HG03175 (cell line): ENCODE measurements around the gene TNFAIP2.
"Not testable (repeated sequence)": the region's sequence is repeated elsewhere in the genome, so short reads cannot be mapped to it uniquely, and the experiment has no call there.

ENCODE experiments used
- ATAC-seq: cut with Tn5 transposase; IDR thresholded peaks from one replicate; pipeline ENCODE4 v1.9.1; 2021; ENCODE audit warnings: mild to moderate bottlenecking, moderate library complexity; ENCODE audit not compliant: unreplicated experiment

The TNFAIP2 gene

DNA sequence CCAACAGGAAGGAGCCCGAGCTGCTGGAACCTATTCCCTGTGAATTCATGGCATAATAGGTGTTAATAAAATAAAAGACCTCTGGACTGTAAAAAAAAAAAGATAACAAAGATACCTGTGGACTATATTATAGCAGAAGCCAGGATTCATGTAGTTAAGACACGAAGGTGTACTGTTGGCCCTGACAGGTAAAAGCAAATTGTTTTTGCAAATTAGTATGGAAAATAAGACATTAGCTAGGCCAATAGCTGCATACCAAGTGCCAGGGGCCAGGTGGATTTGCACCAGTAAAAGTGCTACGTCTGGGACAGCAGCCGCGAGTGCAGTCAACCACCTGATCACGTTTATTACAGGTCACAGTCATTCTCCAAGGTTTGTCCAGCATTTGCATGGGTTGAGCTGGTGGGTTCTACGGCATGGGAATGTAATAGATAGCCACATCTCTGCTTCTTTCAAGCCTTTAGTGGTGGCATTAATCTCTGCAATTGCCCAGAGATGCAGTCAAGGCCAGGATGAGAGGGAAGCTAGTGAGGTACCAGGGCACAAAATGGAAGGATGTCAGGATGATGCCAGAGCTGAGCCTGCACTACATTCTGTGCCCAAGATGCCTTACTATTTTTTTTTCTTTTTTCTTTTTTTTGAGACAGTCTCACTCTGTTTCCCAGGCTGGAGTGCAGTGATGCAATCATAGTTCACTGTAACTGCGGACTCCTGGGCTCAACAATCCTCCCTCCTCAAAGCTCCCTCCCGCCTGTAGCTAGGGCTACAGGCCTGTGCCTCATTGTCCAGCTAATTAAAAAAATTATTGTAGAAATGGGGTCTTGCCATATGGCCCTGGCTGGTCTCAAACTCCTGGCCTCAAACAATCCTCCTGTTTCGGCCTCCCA lies 26.3 kb downstream of the TNFAIP2 start:
- no peak for ATAC-seq

DNA sequence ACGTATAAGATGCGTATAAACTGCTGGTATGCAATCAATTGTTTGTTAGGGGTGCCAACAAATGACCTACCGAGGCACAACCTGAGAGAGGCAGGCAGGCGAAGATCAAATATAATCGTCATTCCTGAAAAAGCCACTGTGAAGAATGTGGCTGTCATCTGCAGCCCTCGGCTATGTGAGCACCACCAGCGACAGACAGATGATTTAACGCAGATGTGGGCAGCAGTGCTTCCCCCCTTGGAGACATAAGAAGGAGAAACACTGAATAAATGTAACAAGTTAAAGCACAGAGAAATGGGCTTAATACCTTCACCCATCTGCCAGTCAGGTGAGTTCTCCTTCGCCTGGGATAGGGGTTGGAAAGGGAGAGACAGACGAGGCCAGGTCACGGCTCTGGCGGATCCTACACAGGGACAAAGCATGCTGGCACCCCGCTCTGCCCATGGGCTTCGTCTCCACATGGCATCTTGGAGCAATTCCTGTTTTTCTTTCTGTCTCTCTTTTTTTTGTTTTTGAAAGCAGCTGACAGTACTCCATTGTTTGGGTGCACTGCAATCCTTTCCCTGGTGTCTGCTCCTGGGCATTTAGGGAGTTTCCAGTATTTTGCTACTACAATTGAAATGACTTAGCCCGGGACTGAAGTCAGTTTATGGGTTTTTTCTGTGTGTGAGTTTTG lies 28.1 kb downstream of the TNFAIP2 start:
- no peak for ATAC-seq

DNA sequence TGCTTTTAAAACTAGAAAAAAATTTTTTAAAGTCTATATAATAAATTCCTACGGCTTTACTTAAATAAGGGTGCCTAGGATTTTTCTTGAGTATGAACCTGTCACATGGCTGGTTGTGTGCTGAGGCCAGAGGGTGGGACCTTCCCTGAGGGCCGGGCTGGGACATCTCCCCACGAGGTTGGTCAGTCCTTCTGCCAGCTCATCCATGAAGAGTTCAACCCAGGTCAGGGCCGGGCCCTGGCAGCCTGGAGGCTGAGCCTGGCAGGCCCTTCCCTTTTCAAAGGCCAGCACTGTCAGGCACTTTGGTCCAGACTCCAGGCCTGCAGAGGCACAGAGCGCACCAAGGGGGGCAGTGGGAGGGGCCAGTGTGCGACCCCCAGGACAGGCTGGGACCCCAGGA lies 31.7 kb downstream of the TNFAIP2 start:
- no peak for ATAC-seq

DNA sequence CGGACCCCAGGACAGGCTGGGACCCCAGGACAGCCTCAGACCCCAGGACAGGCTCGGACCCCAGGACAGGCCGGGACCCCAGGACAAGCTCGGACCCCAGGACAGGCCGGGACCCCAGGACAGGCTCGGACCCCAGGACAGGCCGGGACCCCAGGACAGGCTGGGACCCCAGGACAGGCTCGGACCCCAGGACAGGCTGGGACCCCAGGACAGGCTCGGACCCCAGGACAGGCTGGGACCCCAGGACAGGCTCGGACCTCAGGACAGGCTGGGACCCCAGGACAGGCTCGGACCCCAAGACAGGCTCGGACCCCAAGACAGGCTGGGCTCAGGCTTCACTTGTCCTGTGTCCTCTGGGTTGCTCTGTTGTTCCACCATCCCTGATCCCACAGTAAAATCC lies 32.2 kb downstream of the TNFAIP2 start:
- ATAC-seq = not testable (repeated sequence)

DNA sequence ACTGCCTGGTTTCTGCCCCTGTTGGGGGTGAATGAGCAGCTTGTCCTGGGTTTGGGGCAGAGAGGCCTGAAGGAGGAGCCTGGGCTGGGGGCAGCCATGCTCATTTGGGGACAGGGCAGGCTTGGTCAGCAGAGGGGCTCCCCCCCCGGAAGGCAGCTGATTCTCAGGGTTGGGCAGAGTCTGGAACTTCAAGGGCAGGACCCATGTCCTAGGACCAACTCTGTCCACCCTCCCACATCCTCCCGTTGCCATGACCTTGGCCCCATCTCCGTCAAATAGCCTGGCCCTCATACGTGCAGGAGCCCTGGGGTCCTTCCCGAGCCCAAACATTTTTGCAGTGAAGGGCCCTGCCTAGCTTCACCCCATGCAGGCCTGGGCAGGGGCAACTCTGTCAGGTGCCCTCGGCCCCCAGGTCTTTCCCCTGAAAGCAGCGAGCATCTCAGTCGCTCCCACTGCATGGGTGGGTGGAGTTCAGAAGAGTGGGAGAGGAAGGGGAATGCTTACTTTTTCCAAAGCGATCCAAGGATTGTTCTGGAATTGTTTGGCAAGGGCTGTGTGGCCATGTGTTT lies 32.6 kb downstream of the TNFAIP2 start:
- no peak for ATAC-seq

DNA sequence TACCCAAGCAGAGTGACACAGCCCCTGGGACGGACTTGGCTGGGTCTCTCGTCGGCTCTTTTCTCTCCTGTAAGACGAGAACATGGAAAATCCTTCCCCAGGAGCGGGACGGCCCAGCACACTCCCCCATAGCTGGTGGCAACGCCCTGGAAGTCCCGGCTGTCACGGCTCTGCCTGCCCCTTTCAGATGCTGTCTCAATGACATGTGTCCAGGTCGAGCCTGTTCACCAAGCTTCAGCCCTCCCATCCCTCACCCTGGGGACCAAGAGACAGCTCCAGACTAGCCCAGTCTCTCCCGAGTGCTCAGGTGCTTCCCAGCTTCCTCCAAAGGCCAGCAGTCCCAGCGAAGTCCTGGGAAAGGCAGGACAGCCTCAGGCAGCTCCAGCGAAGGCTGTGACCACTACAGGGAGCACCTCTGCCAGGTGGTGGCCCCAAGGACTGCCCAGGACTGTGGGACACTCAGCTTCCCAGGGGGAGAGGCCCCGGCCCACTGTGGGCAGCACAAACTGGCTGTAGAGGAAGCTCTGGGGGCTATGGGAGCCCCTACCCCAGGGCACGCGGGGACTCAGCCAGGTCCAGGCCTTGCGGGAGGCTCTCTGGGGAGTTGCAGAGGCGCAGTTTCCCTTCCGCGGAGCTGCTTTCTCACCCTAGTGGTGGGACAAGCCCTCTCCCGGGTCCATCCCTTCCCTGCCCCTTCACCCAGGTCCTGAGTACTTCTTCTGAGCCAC lies 33.6 kb downstream of the TNFAIP2 start:
- ATAC-seq = no peak

DNA sequence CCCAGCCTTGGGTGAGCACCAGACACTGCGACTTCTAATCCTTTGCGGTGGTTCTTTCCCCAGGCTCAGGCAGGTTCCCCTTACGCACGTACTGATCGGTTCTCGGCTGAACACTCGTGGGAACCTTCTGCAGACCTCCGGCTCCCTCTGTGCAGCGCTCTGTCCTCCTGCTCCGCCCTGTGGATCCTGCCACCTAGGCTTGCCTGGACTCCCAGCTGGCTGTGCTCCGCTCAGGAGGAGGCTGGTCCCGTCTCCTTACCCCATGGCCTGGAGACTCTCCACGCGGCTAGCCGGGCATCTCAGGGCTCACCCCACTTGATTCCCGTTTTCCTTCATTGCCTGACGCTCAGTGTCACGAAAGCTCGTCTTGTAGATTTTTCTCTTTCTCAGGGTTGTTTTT lies 34.7 kb downstream of the TNFAIP2 start:
- no peak for ATAC-seq

DNA sequence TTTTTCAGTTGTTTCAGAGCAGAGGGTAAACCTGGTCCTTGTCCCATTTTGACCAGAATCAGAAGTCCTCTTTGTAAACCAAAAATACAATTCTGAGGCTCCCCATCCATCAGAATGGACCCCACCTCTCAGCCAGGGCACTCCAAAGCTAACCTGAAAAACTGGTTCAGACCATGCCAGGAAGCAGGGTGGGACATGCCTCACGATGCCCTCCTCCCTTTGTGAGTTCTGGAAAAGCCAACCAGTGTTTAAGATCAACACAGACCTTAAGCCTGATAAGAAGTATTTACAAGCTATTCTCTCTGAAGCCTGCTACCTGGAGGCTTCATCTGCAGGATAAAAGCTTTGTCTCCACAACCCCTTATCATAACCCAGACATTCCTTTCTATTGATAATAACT lies 35.4 kb downstream of the TNFAIP2 start:
- ATAC-seq = no peak

DNA sequence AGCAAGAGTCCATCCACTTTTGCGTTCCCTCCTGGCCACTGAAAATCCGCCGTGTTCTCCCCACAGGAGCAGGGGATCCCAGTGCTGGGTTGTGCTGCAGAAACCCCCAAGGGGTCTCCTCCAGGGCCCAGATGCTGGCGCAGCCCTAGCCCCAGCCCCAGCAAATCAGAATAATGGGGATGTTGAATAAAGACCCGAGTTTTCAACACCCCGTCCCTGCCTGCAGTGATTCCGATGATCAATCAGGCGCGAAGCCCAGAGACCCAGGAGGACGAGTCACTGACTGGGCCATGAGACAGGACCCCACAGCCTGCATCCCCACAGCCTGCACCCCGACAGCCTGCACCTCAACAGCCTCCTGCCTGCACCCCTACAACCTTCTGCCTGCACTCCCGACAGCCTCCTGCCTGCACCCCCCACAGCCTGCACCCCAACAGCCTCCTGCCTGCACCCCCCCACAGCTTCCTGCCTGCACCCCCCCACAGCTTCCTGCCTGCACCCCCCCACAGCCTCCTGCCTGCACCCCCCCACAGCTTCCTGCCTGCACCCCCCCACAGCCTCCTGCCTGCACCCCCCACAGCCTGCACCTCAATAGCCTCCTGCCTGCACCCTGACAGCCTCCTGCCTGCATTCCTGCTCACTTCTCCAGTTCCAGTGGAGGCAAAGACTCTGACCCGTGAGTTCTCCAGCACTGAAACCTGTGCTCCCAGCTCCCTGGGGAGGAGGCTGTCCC lies 37.2 kb downstream of the TNFAIP2 start:
- no peak for ATAC-seq

DNA sequence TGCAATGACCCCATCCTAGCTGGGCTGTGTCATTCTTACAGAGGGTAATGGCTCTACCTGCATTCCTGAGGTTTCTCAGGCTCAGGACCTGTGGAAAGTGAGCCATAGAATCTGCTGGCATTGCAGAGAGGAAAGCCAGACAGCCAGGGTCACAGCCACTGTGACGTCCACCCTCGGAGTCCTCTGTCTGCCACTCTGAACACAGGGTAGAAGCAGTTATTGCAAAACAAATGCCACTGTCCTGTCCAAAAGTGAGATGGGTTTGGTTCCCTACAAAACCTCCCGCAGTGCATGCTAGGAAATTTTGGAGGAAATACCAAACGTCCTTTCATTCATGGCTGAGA lies 37.8 kb downstream of the TNFAIP2 start:
- ATAC-seq = no peak

DNA sequence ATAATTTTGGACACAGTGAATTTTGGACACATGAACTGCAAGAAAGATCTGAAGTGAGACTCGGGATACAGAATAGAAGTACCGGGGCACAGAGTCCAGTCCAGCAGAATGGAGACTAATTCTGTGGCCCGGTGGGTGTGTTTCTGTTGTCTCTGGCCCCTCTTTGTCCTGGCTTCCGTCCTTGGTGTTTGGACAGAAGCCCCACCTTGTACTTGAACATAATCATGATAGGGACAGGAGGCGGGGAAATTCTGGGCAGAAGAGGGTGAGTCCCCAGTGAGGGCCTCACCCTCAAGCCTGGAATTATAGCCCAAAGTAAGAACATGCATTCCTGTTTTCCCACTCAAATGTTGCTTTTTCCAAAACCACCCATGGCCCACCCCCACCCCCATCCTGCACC lies 39.9 kb downstream of the TNFAIP2 start:
- ATAC-seq = no peak

DNA sequence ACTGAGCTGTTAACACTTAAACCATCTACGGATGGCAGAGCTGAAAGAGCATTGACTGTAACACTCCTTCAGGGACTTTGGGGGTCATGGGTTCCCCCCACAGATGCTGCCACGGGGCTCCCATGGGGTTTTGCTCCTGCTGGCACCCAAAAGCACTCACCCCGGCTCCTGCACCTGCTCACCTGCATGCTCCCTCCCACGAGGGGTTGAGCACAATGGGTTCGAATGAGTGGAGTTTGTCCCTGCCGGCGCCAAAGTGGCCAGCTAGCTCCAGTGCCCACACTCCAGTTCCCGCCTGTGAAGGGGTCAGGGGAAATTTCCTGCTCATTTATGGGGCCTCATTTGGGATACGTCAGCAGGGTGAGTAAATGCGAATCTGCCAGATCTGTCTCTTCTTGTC lies 40.7 kb downstream of the TNFAIP2 start:
- ATAC-seq = no peak

DNA sequence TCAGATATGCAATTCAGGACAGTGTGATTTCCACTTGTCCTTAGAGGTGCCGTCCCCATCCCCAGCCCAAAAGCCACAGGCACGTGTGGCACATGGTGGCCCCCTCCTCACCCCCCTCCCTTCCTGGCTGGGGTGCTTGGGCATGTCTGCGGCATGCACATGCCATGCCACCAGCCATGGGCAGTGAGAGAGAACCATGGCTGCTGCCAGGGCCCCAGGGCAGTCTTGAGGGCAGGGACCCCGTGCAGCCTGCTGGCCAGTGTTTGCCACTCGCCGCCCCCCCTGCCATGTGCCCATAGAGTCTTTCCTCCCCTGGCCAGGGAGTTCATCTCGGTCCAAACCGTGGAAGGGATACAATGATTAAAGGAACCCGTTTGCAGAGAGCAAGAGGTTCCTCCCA lies 41.5 kb downstream of the TNFAIP2 start:
- no peak for ATAC-seq

DNA sequence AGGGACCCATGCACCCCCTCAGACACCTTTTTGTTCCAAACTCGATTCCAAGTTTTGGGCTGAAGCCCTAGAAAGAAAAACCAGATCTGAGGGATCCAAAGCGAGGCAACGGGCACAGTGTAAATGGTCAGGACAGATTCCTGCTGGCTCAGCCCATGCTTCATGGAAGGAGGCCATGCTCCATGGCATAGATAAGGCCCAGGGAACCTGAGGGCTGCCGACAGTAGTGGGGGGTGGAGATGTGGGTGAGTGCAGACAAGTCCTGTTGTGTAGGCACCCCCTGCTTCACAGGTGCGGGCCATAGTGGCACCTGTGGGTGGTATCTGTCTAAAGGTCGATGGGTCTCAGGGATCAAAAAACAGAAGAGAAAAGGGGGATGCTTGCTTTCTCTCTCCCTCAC lies 42.1 kb downstream of the TNFAIP2 start:
- no peak for ATAC-seq

DNA sequence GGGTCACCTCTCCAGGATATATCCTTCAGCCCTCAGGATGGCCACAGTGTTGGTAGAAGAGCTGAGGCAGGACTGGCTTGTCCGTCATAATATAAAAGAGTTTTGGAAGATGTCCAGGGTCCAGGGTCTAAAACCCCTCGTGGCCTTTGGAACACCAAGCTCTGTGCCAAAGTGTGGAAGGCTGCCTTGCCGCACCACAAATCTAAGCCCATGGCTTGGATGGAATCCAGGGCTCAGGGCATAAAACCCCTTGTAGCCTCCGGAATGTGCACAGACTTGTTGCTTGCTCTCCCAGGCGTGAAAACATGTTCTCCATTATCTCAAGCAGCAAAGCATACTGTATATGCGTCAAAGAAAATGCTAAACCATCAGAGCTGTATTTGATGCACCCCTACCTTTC lies 46.7 kb downstream of the TNFAIP2 start:
- no peak for ATAC-seq

DNA sequence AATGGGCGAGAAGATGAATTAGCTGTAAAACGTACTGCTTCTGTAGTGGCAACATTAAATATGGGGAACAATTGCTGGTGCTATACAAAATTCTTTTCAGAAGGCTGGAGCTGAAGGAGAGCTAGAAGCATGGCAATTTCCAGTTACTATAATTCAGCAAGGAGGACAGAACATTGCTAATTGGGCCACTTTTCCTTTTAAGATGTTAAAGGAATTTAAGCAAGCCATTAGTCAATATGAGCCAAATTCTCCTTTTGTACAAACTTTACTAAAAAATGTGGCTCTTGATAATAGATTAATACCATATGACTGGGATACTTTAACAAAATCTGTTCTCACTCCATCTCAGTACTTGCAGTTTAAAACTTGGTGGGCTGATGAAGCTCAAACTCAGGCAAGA lies 47.9 kb downstream of the TNFAIP2 start:
- not testable (repeated sequence) for ATAC-seq

DNA sequence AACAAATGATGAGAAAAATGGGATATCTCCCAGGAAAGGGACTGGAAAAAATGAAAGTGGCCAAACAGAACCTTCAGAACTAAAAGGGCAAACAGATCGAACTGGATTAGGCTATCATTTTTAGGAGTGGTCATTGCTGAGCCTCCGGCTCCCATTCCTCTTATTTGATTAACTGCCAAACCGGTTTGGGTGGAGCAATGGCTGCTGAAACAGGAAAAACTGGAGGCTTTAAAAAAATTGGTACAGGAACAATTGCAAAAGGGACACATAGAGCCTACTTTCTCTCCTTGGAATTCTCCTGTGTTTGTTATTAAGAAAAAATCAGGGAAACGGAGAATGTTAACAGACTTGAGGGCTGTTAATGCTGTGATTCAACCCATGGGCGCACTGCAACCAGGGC lies 49.7 kb downstream of the TNFAIP2 start:
- ATAC-seq = no peak

DNA sequence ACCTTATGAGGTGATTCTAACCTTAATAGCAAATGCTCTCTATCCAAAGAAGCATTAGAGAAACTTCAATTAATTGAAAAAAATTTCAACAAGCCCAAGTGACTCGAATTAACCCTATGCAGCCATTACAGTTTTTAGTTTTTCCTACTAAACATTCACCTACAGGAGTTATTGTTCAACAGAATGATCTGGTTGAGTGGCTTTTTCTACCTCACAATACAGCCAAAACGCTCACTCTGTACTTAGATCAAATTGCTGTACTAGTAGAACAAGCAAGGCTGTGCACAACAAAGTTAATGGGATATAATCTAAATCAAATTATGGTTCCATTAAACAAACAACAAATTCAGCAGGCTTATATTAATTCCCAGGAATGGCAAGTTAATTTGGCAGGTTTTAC lies 50.6 kb downstream of the TNFAIP2 start:
- not testable (repeated sequence) for ATAC-seq

DNA sequence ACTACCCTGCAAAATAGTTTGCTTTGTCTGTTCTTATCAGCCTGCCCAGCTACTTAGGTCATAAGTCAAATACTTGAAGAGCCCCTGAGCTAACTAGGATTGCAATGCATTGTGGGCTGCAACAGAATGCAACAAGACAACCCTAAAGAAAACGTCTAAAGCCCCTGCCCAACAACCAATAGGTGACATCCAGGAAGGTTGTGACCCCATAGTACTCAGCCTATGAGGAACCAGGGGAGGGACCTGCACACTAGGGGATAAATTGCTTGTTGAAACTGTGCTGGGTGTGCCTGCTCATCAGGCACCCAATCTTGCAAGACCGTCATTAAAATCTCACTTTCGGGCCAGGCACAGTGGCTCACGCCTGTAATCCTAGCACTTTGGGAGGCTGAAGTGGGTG lies 52.9 kb downstream of the TNFAIP2 start:
- ATAC-seq = not testable (repeated sequence)

DNA sequence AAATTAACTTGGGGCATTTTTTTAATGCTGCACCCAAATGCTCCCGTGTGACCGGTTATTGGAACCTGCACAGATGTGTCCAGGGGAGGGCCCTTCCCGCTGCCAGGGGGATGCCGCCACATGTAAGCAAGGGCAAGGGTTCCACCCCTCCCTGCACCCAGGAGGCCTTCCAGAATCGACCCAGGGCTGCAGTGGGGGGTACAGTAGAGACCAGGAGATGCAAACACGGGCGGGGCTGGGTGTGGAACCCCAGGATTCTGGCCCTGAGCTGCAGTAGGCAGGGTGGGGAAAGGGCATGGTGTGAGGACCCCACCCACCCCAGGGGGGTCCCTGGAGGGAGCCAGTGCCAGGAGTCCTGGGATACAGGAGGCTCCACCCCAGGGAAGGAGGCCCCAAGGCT lies 54.1 kb downstream of the TNFAIP2 start:
- ATAC-seq = no peak

DNA sequence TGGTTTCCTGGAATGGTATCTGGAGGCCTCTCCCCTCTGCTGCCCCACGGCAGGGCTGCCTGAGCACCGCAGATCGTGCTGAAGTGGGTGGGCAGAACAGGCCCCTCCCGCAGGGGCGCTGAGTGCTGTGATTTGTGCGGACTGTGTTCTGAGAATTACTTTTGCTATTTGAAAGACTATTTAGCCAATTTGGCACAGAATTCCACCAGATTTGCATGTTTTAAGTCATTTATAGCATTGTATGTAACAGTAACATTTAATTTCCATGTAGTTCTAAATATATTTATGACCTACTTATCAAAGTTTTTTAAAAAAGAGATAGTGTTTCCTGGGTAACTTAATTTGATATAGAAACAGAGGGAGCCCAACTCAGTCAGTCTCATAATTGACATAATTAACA lies 55.3 kb downstream of the TNFAIP2 start:
- ATAC-seq = no peak
